IPS-15b (cell line): Measurements from ENCODE around the gene OR2D3.
"Not testable (repeated sequence)": the region's sequence is repeated elsewhere in the genome, so short reads cannot be mapped to it uniquely, and the experiment has no call there.

Source experiments
- H3K27me3 ChIP-seq: one replicate; pipeline ENCODE4 v1.6.1; 2013; ENCODE audit warnings: low read length; ENCODE audit not compliant: control insufficient read depth, insufficient read depth
- H3K36me3 ChIP-seq: one replicate; pipeline ENCODE4 v1.6.1; 2013; ENCODE audit warnings: low read length; ENCODE audit not compliant: control insufficient read depth, insufficient read depth
- H3K4me1 ChIP-seq: one replicate; pipeline ENCODE4 v1.6.1; 2013; ENCODE audit warnings: mild to moderate bottlenecking, low read length; ENCODE audit not compliant: control insufficient read depth, insufficient read depth
- H3K4me3 ChIP-seq: one replicate; pipeline ENCODE4 v1.5.1; 2013; ENCODE audit warnings: low read depth, low read length
- H3K9ac ChIP-seq: one replicate; pipeline ENCODE4 v1.6.1; 2013; ENCODE audit warnings: low read depth, mild to moderate bottlenecking, low read length
- H3K9me3 ChIP-seq: one replicate; pipeline ENCODE4 v1.6.1; 2013; ENCODE audit warnings: mild to moderate bottlenecking, low read length; ENCODE audit not compliant: control insufficient read depth, insufficient read depth

Gene OR2D3

DNA sequence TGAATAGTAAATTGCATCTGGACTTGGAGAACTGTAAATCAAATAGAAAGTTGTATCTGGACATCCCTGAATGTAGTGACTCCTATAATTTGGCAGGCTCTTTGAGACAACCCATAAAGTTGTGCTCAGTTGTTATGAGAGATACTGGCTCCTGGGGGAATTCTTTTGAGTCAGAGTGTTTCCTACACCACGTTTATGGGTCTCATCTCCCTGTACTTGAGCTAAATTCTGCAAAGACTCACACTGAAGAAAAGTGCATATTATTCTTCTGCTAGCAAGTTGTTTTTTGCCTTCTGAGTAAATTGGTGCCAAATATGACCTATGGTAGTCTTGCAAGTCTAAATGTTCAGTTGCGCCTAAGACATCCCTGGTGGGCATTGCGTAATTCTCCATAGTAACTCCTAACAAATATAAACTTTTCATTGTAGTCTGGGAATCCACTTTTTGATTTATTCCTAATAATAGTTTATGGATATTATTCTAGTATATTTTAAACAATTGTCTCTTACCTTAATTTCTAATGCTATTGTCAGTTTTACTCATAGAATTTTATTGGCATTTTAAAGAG is 10.4 kb downstream of the OR2D3 start:
- Histone ChIP-seq H3K4me3 (no peak overlapping the region), H3K36me3 (peaks cover 3% of the 10 kb centered on the region), H3K4me1 (no peaks in the 10 kb centered on the region)

DNA sequence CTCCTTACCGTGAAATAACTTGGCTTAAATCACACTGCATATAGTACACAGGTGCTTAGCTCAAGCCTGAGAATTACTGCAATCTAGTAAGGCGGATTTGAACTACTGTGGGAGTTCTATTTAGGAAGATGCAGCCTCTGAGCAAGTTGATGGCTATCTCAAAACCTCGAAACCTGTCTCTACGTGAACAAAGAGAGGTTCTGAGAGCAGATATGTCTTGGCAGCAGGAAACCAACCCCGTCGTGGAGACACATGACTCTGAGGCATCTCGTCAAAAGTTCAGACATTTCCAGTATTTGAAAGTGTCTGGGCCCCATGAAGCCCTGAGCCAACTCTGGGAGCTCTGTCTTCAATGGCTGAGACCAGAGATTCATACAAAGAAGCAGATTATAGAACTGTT is 11.3 kb downstream of the OR2D3 start:
- H3K4me3 ChIP-seq: no peak overlapping the region
- H3K27me3 ChIP-seq: no peaks in the 10 kb centered on the region
- no peaks in the 10 kb centered on the region for H3K9me3 ChIP-seq
- peaks cover 3% of the 10 kb centered on the region for H3K36me3 ChIP-seq
- H3K4me1 ChIP-seq: no peaks in the 10 kb centered on the region
- no peak overlapping the region for H3K9ac ChIP-seq

More for the DNA sequence above, 10.4 kb downstream of the OR2D3 start:
- Histone ChIP-seq H3K27me3 (no peaks in the 10 kb centered on the region), H3K9me3 (no peaks in the 10 kb centered on the region), H3K9ac (no peak overlapping the region)

DNA sequence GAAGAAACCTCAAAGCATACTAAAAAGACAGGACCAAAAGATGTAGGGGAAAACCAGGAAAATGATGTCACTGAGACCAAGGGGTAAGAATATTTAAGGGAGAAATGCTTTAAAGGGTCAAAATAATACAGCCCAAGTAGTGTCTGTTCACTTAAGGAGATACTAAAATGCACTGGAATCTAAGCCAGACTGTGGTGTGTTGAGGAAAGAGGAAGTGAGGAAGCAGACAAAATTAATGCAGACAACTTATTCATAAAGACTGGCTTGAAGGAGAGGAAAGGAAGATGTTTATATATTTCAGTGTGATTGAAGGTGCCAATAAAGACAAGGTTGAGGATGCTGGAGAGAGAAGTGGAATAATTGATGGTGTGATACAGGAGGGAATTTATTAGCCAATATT is 21.2 kb downstream of the OR2D3 start:
- no peaks in the 10 kb centered on the region for H3K4me1 ChIP-seq
- H3K36me3 ChIP-seq: peaks cover 2% of the 10 kb centered on the region
- no peak overlapping the region for H3K4me3 ChIP-seq
- H3K9ac ChIP-seq: no peak overlapping the region
- no peaks in the 10 kb centered on the region for H3K27me3 ChIP-seq
- no peaks in the 10 kb centered on the region for H3K9me3 ChIP-seq

DNA sequence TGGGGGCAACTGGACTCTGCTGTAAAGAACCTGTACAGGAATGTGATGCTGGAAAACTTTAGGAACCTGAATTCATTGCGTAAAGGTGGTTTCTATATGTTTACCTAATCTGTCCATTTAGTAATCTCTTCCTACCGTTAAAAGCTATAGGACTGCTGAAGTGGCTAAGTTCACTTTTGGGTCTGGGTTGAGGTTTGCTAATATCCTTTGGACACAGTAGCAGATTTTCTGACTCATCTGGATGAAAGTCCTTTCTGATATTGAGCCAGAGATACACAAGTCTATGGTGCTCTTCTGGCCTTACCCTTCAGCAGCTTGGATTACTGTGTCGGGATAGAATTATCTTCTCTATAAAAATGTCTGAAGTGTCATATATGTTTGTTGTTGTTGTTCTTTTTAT is 22.3 kb downstream of the OR2D3 start:
- H3K27me3 ChIP-seq: no peaks in the 10 kb centered on the region
- peaks cover 3% of the 10 kb centered on the region for H3K9me3 ChIP-seq
- no peaks in the 10 kb centered on the region for H3K4me1 ChIP-seq
- no peak overlapping the region for H3K9ac ChIP-seq
- H3K36me3 ChIP-seq: peaks cover 2% of the 10 kb centered on the region
- no peak overlapping the region for H3K4me3 ChIP-seq

DNA sequence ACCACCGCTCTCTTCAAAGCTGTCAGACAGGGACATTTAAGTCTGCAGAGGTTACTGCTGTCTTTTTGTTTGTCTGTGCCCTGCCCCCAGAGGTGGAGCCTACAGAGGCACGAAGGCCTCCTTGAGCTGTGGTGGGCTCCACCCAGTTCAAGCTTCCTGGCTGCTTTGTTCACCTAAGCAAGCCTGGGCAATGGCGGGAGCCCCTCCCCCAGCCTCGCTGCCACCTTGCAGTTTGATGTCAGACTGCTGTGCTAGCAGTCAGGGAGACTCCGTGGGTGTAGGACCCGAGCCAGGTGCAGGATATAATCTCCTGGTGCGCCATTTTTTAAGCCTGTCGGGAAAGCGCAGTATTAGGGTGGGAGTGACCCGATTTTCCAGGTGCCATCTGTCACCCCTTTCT is 33.4 kb downstream of the OR2D3 start:
- not testable (repeated sequence) for H3K4me3 ChIP-seq, H3K4me1 ChIP-seq, H3K27me3 ChIP-seq, H3K36me3 ChIP-seq, H3K9ac ChIP-seq, H3K9me3 ChIP-seq

DNA sequence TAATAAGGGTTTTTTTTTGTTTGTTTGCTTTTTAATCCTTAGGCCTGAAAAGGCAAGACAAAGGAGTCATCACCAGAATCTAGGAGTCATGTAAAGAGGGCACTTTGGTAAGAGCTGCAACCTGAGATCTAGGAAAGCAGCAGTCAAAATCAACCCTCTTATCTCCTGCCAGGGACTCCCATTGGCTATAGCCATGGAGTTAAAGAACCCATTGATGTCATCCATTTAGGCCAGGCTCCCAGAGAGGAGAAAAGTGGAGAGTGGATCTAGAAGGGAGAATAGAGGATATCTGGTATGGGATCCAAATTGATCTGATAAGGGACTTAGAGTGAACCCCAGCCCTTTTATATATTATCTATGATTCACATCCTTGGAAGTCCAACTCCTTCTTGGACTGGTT is 41.3 kb downstream of the OR2D3 start:
- Histone ChIP-seq H3K4me3 (no peak overlapping the region), H3K9ac (no peak overlapping the region), H3K36me3 (no peaks in the 10 kb centered on the region), H3K9me3 (no peaks in the 10 kb centered on the region), H3K27me3 (no peaks in the 10 kb centered on the region), H3K4me1 (no peaks in the 10 kb centered on the region)

DNA sequence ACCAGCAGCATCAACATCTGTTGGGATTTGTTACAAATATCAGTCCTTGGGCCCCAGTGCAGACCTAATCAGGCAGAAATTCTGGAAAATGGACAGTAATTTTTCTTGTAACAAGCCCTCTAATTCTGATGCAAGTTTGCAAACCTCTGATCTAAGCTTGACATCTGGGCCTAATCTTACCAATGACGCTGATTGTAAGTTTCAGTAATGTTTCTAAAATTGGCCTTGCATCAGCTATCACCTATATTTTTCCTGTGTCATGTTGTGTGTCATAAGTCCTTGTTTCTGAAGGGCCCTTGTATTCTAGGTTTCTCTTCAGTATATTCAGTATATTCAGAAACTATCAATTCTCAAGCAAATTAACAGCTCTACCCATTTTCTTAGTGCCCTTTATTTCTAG is 41.9 kb downstream of the OR2D3 start:
- H3K27me3 ChIP-seq: no peaks in the 10 kb centered on the region
- no peaks in the 10 kb centered on the region for H3K4me1 ChIP-seq
- no peaks in the 10 kb centered on the region for H3K9me3 ChIP-seq
- no peaks in the 10 kb centered on the region for H3K36me3 ChIP-seq
- no peak overlapping the region for H3K9ac ChIP-seq
- no peak overlapping the region for H3K4me3 ChIP-seq

DNA sequence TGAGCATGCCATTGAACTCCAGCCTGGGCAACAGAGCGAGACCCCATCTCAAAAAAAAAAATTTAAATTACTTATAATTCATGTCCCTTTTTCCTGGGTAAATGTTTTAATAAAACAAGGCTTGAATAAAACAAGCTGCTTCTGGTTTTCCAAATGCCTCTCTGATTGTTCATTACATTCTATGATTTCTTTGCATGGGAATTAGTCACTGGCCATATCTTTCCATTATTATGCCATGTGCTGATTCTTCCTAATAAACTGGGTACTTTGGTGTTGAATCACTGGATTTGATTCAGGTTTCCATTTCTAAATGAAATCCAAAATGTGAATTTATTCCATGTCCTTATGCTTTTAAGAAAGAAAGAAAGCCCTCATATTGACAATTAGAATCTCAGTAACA is 48.0 kb downstream of the OR2D3 start:
- no peaks in the 10 kb centered on the region for H3K27me3 ChIP-seq
- no peaks in the 10 kb centered on the region for H3K36me3 ChIP-seq
- H3K4me3 ChIP-seq: no peak overlapping the region
- no peaks in the 10 kb centered on the region for H3K9me3 ChIP-seq
- no peak overlapping the region for H3K9ac ChIP-seq
- no peaks in the 10 kb centered on the region for H3K4me1 ChIP-seq

DNA sequence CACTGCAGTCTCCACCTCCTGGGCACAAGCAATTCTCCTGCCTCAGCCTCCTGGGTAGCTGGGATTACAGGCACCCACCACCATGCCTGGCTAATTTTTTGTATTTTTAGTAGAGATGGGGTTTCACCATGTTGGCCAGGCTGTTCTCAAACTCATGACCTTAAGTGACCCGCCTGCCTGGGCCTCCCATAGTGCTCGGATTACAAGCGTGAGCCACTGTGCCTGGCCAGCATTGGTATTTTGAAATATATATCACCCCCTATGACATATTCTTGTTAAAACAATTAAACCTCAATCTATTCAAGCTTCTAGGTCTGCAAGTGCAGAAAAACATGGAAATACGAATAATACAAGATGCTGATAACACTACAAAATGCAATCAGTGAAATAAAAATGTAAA is 49.1 kb downstream of the OR2D3 start:
- H3K27me3 ChIP-seq, H3K4me1 ChIP-seq, H3K9me3 ChIP-seq, H3K9ac ChIP-seq, H3K36me3 ChIP-seq, H3K4me3 ChIP-seq: not testable (repeated sequence)
